HuH-7 (cell line): ENCODE data around the gene GABRB3.

Source experiments
- DNase-seq: peaks from one replicate; pipeline ENCODE4 v3.0.0; 2011; ENCODE audit warnings: low spot score

GABRB3 gene

DNA sequence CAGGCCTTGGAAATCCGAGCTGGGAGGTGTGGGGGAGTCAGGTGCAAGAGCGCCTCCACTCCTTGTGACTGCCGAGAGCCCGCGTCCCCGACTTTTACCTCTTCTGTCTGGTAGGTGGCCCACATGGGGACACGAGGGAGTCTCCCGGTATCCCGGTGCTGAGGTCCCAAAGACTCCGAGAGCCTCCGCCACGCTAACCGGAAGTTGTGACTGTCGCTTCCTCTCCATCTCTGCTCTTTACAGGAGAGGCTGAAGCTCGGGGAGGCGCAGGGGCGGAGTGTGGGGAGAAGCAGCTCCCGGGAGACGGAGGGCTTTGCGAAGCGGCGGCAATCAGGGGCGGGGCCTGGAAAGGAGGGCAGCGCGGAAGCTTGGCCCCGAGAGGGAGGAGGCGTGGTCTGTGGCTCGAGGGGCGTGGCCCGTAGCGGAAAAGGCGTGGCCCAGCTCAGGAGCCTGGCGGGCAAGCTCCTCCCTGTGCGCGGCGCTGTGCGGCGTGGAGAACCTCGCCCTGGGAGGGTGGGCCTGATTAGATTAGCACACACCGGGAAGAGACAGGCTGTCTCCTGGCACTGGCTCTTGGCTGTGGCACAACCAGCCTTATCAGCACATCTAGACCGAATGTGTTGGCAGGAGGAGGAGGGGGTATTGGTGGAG, 143.9 kb downstream of the GABRB3 start:
- DNase-seq: no peak

GRCh38 chr15:26628071-26628470, 144.8 kb downstream of the GABRB3 start:
- DNase-seq: no peak

- no peak for DNase-seq
These were observed 148.7 kb downstream of the GABRB3 start for GRCh38 chr15:26624128-26624527.

DNA sequence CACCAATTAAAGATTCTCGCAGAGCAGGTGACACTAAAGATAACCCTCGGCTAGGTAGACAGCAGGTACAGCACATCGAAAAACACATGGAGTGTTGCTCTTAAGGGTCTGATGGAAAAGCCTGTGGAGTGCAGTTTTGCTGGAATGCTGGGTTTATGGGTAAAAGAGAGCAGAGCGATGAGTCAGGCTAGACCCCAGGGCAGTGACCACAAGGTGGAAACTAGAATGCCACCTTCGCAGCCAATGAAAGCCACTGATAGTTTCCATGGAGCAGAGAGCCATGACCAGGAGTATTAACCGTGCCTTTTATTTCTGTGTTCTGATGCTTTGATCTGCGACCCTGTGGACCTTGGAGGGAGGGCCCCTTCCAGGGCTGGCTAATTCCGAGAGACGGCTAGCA, 149.8 kb downstream of the GABRB3 start:
- DNase-seq: no peak

DNA sequence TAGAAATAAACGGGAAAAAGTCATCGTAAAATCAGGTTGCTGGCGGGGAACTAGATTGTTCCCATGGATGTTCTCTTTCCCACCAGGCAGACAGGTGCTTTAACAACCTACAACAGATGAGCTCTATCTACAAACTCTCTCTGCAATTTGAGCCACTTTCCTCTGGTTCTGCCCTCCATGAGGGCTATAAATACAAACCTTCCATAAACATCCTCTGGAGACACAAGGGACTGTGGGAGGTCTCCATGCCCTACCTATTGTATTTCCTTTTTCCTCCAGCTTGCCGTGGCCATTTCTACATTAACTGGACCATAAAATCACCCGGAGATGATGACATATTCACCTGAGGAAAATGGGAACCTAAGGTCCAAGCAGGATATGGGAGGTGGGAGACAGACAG, 151.1 kb downstream of the GABRB3 start:
- no peak for DNase-seq

DNA sequence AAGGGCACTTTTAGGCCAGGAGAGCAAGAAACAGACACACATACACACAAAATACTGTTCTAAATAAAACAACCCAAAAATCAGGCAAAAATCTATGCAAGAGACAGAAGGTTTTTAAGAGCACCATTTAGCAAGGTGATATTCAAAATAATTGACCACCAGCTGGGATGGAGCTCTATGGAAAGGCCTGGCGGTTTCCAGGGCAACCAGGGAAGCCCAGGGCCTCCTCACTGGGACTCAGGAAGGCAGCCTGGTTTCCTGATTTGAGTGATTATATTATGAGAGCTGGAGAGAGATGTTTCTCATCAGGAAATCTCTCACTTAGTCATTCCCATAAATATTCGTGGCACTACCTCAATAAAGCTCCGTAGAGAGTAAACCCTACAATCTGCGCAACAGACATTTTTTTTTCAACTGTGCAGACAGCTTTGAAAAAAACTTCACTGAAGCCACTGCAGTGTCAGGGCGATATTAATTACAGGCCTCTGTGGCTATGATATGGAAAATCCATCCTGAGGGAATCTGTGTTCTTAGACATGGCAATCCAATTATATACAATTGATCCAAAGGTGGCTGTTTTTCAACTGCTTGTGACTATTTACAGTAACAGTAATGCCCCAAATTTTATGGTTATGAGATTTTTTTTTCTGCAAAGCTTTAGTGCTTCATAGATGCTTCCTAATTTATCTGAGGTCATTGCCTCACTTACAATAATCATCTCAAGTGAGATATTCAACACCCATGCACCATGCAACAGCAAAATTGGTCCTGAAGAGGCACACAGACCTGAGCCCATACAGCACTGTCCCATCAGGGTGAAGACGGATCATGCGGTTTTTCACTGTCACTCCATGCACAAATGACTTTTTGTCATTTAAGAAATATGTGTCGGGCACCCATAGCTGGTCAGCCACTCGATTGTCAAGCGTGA, 152.1 kb downstream of the GABRB3 start:
- no peak for DNase-seq

DNA sequence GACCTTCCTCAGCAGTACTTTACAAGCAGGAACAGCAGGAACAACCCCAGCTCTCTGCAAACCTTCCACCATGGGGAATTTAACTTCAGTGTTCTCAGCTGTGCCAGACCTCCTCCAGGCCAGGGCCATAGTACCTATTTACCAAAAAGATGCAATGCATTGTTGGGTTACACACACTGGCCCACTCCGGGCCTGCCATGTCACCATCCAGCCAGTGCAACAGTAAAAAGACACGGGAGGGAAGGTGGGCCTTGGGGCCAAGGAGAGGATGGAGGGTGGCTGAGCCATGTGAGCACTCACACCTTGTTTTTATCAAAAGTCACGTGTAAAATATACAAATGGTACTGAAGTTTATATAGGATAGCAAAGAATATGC, 157.0 kb downstream of the GABRB3 start:
- no peak for DNase-seq

GRCh38 chr15:26615188-26615926, 157.5 kb downstream of the GABRB3 start:
- DNase-seq: no peak

DNA sequence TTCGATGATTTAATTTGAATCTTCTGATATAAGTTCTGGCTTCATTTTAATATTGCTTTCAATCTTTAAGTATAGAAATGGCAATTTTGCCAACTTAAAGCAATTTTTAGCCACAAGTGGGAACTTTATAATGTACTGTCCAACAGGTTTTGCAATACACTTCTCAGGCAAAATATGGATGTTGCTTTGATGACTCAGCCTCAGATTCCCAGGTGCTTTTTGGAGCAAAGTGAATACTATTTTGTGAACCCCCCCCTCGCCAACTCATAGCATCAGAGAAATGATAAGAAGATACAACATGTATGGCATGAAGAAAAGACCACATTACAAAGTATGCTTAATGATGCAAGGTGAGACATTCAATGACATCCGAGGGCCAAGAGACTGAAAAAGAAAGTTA, 158.1 kb downstream of the GABRB3 start:
- no peak for DNase-seq

DNA sequence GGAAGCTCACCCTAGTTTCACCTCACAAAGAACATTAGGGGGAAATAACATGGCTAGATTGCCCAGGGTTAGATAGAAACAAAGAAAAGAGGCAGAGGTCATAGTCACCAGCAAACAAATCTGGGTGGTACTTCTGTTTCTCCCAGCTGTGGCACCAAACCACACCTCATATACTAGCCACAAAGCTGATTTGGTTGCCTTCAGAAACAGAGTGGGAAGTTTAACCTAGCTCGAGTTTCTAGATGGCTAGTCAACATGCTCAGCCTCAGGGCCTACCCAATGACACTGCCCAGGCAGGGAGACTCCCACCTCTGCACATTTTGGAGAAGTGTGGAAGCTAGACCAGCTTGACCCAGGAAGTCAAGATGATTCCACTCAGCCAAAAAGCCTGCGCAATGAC, 174.2 kb downstream of the GABRB3 start:
- no peak for DNase-seq

GRCh38 chr15:26595611-26596010, 177.3 kb downstream of the GABRB3 start:
- DNase-seq: no peak

DNA sequence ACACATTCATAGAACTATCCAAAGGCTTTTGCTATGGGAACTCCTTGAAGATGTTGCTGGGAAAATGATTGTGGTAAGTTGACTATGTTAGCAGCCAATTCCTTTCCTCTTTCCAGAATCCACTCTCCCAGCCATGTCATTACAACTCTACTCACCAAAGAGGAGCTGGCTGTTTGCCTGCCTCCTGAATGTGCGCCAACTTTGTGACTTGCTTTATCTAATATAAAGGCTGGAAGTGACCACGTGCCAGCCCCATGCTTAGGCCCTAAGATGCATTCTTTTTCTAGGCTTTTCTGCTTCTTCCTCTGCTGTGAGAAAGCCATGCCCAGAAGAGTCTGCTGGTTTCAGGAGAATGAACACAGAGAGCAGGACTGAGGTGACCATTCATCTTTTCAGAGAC, 182.2 kb downstream of the GABRB3 start:
- no peak for DNase-seq

DNA sequence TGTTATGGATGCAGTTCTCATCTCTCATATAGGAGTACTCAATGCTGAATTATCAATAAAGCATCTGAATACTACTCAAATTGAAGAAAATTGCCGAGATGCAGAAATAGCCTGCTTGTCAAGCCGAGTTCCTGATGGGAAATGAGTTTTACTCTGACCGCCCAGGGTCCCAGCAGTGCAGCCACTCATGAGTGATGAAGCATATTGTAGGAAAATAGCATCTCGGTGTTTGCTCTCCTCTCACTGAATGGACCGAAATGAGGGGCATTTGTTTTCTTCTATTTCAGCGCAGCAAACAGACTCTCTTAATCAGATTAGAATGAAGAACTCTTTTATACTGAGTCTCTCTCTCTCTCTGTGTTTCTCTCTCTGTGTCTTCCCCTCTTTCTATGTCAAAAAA, 190.0 kb downstream of the GABRB3 start:
- DNase-seq: no peak

GRCh38 chr15:26580943-26581342, 191.9 kb downstream of the GABRB3 start:
- no peak for DNase-seq

DNA sequence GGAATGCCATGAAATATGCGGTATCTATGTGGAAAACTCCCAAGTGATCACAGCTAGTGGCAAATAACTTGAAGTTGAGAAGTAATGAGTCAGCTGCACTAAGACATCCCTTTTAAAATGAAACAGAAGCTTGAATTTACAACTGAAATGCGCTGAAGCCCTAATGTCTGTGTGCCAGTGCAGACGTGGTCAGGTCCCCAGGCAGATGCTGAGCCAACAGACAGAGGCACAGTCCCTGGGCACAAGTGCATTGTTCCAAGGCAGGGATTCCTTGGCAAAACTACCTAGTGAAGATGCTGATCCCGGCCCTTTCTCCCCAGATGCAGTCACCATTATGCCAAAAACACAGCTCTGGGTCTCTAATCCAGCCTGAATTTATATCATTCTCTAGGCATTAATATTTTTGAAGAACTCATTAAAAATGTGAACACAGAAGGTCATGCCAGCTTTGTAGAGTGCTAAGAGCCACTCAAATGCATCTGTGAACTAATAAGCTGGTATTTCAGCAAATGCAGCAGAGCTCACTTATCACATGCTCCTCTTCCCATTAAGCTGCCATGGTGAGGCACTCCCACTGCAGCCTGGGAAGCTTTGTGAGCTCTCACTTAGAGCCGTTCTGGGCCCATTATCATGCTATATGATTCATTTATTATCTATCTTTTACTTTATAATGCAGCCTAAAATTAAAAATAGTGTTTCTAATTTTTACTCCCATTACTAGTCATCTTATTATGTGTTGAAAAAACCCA, 200.1 kb downstream of the GABRB3 start:
- DNase-seq: no peak

- DNase-seq: no peak
These were observed 201.5 kb downstream of the GABRB3 start for GRCh38 chr15:26571346-26571745.

DNA sequence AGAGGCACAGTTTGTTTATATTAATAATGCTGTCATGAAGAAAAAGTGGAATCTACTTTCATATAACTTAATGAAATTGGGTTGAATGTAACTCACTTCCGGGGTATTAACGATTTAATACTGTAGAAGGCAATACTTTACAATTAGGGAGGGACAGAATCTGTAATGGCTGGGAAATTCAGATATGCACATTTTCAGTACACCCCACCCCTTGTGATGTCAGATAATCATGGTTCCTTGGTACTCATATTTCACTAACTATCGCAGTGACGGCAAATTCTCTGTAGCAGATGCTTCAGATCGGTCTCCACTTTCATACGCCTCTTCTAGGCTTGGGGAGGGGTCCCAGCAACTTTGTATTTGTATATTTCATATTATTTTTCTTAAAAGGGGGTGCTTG, 207.3 kb downstream of the GABRB3 start:
- DNase-seq: no peak

GRCh38 chr15:26564361-26564760, 208.5 kb downstream of the GABRB3 start:
- DNase-seq: no peak

DNA sequence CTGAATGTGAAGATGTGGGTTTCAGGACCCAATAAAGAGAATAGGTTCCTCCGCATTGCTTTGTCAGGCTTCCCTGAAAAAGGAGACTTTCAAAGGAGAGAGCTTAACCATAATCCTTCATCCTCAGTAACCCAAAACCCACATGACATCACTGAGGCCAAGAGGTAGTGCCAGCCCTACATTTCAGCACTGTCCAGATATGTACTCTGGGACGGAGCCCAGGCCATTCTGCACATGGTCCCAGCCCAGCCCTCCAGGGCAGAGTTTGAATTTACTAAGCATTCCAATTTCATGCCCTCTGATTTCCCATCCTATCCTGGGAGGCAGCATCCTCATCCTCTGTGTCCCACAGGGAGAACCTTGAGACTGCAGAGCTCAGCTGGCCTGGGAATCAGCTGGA, 210.5 kb downstream of the GABRB3 start:
- DNase-seq: no peak

DNA sequence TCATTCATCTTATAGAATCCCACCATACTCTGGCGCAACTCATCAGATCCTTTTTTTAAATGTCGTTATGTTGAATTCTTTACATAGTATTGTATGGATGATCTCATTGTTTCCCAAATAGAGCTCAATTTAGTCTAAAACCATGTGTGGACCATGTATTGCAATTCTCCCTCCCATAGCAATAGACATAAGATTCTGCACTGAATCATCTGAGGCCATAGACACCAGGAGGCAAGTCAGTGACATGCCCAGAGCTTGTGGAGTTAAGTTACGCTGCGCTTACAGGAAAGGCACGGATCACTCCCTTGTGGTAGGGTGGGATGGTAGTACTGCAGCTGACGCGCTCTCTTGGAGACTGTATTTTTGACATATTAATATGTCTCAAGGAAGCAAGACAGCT, 211.0 kb downstream of the GABRB3 start:
- no peak for DNase-seq

DNA sequence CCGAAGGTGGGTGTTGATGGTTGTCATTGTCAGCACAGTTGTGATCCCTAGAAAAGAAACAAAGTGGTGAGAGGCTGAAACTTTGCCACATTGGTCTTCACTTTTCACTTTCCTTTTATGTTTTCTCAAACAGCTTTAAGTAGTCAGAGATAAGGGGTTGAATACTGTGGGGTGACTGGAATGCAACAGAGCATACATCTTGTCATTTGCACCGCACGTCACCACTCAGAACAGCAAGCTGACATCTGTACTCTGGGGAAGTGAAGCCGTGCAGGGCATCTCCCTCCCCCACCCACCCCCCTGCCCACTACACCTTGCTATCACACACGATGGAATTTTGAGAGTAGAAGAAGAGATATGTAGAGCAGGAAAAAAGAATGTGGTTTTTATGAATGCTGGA, 211.7 kb downstream of the GABRB3 start:
- DNase-seq: no peak

DNA sequence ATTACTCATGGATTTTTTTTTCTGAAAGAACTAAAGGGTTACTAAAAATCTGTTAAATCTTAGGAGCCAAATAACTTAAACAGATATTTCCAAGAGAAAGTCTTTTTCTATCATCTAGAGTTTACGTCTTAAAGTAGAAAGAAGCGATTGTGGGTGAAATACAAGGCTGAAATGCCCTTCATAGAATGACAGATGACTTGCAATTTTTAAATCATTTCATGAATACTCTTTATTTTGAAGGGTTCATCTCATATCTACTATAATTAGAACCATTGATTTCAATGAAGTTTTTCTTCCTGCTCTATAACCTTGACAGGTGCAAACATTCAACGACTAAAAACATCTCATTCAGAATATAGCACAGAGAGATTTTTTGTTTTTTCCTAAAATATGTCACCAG, 217.0 kb downstream of the GABRB3 start:
- no peak for DNase-seq
